Kidney epithelial cell (primary cell): ENCODE data around the gene CLRN3. TPM values are rescaled to one million over a fixed set of nuclear protein-coding genes. Genes with fewer than 3 reads are reported as not detected.

Experiments
- DNase-seq: peaks from one replicate; pipeline ENCODE4 v3.0.0-alpha.2; 2010; ENCODE audit warnings: low read depth
- H3K27me3 ChIP-seq: 2 replicates; pipeline ENCODE4 v1.6.0; 2011; ENCODE audit warnings: low read length; ENCODE audit not compliant: control insufficient read depth, insufficient read depth
- H3K36me3 ChIP-seq: 2 replicates; pipeline ENCODE4 v1.5.1; 2011; ENCODE audit warnings: low read length; ENCODE audit not compliant: control insufficient read depth, insufficient read depth
- H3K4me3 ChIP-seq: 2 replicates; pipeline ENCODE4 v1.5.1; 2011; ENCODE audit warnings: low read depth, mild to moderate bottlenecking, control low read depth, low read length
- CTCF ChIP-seq: IDR thresholded peaks from 2 replicates; pipeline ENCODE4 v1.5.1; 2011; ENCODE audit warnings: mild to moderate bottlenecking, moderate library complexity, low read length, control low read depth, inconsistent platforms; ENCODE audit not compliant: insufficient read depth, poor library complexity, severe bottlenecking
- total RNA-seq: library from RNA; depleted of rRNA; stranded (reverse); fragments of >200 nt; gene quantifications from 2 replicates; pipeline ENCODE4 v1.2.3, GENCODE V29; 2015

The CLRN3 gene
- total RNA-seq, 1 donor from 2014 or later, result not detected

GRCh38 chr10:127854769-127855590 lies 37.8 kb downstream of the CLRN3 start:
- no peak for DNase-seq
- no peak for TF ChIP-seq CTCF
- H3K36me3 ChIP-seq, result no peaks in the 10 kb centered on the region
- H3K27me3 ChIP-seq, result peaks cover 4% of the 10 kb centered on the region
- H3K4me3 ChIP-seq, result no peak overlapping the region

GRCh38 chr10:127853868-127854768 lies 38.6 kb downstream of the CLRN3 start:
- Histone ChIP-seq H3K36me3 (no peaks in the 10 kb centered on the region), H3K4me3 (no peak overlapping the region), H3K27me3 (peaks cover 4% of the 10 kb centered on the region)
- TF ChIP-seq CTCF, result peak; percentile 70
- peak; percentile 12 for DNase-seq

GRCh38 chr10:127852456-127852855 lies 40.3 kb downstream of the CLRN3 start:
- Histone ChIP-seq H3K4me3 (no peak overlapping the region), H3K27me3 (peaks cover 4% of the 10 kb centered on the region), H3K36me3 (no peaks in the 10 kb centered on the region)
- TF ChIP-seq CTCF, result no peak
- no peak for DNase-seq

DNA sequence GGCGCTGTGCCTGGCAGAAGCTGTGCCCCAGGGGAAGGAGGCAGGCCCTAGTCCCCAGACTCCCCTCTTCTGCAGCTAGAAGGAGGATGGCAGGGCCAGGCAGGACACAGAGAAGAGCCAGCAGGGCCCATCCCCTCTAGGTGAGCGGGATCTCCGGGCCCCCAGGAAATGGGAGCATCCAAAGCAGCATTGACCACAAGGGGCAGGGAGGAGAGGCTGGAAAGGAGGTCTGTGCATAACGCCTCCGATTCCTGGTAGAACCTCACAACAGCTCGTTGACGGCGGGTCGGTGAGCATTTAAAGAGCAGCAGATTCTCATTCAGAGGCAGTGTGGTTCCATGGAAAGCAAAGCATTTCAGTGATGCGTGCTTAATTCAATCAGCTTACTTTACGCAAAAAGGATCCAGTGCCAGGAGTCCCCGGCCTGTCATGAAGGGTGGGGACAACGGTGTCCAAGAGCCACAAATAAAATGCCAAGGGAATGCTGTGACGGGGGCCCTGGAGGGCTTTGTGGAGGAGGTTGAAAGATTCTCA lies 41.0 kb downstream of the CLRN3 start:
- TF ChIP-seq CTCF, result no peak
- Histone ChIP-seq H3K4me3 (no peak overlapping the region), H3K36me3 (no peaks in the 10 kb centered on the region), H3K27me3 (peaks cover 4% of the 10 kb centered on the region)
- no peak for DNase-seq

DNA sequence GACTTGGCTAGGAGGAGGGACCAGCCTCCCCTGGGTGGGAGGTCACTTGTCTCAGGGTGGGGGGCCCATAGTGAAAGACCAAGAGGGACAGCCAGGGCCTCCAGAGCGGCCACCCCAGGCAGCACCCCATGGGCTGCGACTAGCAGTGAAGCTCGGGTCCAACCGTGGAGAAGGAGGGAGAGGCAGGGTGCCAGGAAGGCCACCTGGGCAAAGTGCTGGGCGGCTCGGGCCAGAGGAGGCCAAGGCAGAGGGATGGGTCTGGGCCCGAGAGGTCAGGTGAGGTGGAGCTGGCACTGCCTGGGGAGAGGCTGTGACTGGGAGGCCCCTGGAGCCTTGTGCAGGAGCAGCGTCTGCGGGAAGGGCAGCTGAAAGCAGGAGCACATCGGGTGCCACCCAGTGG lies 41.8 kb downstream of the CLRN3 start:
- no peak overlapping the region for H3K4me3 ChIP-seq
- no peak for TF ChIP-seq CTCF
- H3K27me3 ChIP-seq, result peaks cover 7% of the 10 kb centered on the region
- no peak for DNase-seq
- no peaks in the 10 kb centered on the region for H3K36me3 ChIP-seq
